Measurements from ENCODE around the gene HSD3B7.

GRCh38 chr16:31010585-31011325 lies 25.7 kb downstream of the HSD3B7 start, which contains the start of gene STX1B:
- TF ChIP-seq POLR2A (IDR thresholded peaks at IDR 0.05) = no peak
- TF ChIP-seq CTCF (IDR thresholded peaks at IDR 0.05) = no peak
- TF ChIP-seq EP300 (IDR thresholded peaks at IDR 0.05) = no peak
- no peak for TF ChIP-seq POLR2AphosphoS5 (IDR thresholded peaks at IDR 0.05)

Data from gastroesophageal sphincter (tissue), 3 donors.